HG02840 (cell line): ENCODE data around the gene SLC30A4.

Experiments used
- ATAC-seq: cut with Tn5 transposase; IDR thresholded peaks from one replicate; pipeline ENCODE4 v1.9.1; 2021; ENCODE audit warnings: mild to moderate bottlenecking, moderate library complexity, moderate number of reproducible peaks; ENCODE audit not compliant: unreplicated experiment, low FRiP score

The SLC30A4 gene

GRCh38 chr15:45456212-45457106 is 66.1 kb downstream of the SLC30A4 start:
- no peak for ATAC-seq

- no peak for ATAC-seq
These were observed 67.7 kb downstream of the SLC30A4 start for GRCh38 chr15:45454814-45455213.

DNA sequence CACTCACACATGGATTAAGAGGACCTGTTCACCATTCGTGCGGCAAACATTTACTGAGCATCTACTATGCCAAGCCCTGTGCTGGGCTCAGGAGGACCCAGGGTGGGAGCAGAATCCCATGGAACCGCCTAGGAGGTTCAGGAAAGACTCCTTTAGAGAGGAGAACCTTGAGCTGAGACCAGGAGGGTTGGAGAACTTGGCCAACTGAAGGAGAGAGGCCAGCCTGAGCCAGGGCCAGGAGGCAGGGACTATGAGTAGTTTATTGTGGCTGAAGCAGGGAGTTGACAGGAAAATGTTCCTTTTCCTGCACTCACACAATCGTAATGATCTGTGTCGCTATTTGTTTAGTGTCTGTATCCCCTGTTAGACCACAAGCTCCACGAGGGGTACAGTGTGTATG is 71.3 kb downstream of the SLC30A4 start:
- ATAC-seq, result no peak

DNA sequence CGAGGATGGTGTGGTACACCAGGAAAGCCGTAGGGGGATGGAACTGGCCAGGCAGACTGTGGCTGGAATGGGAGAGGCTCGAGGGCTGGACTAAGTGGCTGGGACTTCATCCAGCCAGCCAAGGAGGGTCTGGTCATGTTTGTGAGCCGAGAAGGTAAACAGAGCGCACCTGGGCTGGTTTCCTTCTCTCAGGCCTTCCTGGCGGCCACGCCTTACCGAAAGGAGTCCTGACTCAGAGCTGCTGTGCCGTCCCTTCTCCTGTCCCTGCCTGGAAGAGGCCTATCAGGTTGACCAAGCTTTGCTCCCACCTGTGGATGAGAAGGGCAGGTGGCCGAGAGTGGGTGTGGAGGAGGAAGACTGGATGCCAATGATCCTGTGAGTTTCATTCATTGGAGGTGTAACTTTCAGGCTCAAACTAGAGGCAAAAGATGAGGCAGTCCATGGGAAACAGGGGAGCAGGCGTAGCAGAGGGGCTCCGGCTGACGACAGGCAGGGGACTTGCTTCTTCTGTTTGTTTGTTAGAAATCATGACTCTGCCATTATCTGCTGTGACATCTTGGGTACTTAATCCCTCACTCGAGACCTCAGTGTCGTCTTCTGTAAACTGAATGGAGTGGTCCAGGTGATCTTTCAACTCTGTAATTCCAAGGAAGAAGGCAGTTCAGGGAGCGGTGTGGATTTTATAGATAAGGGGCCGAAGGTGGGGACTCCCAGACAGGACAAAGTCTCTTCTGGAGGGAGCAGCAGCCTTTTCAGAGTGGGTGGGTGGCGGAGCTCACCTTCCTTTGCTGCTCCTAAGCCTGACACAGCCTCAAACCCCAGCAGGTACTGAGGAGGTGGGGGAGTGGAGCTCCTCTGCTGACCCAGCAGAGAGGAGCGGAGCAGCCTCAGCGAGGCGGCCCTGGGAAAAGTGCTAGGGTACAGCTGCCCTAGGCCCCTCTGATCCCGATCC is 72.4 kb downstream of the SLC30A4 start:
- no peak for ATAC-seq

GRCh38 chr15:45449395-45449794 is 73.2 kb downstream of the SLC30A4 start:
- ATAC-seq, result no peak

DNA sequence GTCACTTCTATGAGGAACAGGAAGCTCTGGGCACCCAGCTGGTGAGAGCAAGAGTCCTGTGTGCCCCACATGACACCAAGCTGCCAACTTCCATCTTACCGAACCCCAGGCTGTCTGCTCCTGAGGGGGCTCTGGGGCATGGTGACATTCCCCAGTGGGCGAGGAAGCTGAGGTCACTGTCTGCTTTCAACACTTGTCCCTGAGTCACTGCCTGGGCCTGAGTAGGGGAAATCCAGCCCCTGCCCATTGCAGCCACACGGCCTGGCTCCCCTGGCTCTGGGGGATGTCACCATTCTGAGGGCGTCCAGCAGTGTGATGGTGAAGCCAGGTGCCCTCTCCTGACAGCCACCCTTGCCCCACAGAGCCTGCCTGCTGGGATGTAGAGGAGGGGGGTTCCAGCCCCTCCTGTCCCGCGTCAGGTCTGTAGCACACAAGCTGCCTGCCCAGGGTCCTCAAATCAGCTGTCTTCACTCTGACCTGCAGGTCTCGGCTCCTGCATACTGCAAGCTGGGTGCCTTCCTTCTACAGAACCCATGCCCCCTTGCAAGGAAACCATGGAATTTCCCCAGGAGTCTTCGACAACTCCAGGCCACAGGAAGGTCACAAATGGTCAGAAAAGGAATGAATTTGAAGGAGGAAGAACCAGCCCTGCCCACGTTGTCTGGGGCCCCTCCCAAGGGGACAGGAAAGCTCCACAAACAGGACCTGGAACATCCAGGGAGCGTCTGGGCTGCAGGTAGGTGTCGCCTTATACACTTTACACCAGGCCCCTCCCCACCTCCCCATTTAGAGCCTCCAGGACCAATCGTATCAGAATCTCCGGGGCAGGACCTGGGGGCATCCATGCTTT is 74.3 kb downstream of the SLC30A4 start:
- ATAC-seq, result no peak

DNA sequence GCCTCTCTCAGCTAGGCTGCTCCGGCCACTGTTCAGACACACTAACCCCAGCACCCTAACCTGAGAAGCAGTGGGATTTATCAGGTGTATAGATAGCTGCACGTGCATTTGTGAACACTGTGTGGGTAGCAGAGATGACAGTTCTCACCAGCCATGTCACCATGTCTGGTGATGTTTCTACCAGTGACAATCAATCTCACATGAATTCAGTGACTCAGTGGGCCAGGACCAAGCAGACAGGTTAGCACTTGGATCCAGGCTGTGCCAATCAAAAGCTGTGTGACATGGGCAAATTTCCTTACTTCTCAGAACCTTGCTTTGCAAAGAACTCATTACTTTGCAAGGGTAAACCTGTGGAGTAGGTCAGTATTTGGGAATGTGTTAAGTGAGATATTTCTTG is 78.9 kb downstream of the SLC30A4 start:
- ATAC-seq, result no peak

GRCh38 chr15:45442507-45443135 is 79.9 kb downstream of the SLC30A4 start:
- ATAC-seq, result no peak

- no peak for ATAC-seq
These were observed 80.9 kb downstream of the SLC30A4 start for GRCh38 chr15:45441686-45442085.

DNA sequence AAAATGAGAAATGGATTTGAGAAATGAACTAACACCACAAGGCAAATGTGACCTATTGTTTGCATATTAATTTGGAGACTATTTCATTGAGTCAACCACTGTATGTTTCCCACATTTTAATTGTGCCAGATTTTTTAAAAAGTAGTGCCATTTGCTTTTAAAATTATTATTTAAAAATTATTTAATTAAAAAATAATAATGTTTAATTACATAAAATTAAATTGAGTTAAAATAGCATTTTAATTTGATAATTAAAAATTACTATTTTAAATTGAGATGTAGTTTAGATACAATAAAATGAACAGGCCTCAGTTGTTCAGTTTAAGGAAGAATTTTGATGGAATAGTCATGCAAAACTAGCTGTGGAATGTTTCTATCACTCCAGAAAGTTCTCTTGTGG is 81.5 kb downstream of the SLC30A4 start:
- ATAC-seq, result no peak

DNA sequence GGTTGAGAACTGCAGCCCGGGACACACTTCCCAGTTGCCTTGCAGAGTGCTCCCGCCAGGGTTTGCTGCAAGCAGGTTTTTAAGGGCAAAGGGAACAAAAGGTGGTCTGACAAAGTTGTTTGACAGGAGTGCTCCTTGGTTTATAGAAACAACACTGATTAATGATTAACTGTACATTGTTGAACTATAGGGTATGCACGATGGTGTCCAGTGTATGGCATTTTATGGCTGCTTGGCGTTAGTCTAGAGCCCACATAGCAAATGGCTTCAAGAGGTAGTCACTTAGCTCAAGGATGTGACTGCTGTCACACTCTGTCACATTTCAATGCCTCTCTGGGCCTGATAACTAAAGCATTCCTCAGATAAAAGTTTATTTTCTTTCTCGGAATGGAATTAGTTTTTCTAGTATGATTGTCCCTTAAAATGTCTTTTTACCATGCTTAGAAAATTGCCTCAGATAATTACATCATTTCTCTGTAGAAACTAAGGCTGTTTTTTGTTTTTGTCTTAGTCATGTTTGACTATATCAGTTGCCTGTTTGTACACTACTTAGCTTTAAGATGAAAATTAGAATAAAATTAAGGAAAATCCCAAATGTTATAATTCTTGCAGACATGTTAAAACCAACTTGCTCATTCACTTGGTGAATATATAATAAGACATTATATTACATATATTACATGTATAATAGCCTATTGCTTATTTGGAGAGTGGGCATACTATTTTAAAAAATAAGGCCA is 82.9 kb downstream of the SLC30A4 start:
- no peak for ATAC-seq

DNA sequence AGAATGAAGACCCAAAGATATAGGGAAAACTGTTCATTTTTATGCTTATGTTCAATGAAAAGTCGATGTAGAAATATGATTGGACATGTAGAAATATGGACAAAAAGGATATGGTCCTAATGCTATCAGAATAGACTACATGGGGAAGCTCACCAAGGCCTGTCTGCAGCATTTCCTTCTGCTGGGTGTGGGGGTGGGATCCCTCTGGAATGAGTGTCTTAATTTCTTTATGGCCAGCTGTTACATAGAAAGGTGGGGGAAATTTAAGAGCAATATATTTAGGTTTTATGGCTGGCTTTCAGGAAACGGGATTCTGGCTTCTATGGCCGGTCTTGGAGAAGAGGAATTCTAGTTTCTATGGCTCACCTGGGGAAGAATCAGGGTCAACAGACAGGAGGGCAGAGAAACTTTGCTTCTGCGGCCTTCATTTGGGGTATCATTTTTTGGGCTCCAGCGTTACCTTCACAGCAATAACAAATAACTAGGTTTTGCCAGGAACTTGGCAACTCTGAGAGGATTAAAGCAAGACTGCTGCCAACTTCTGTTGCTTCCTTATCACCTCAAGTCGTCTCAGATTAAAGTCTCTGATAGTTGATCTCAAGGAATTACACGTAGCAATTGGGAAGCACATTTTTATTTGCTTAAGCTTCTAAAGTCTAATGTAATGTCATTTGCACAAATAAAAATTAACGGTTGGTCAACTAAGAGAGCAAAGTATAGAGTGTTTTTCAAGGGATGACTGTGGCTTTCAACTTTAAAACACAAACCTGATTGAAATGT is 87.2 kb downstream of the SLC30A4 start:
- ATAC-seq, result no peak

GRCh38 chr15:45434078-45434567 is 88.4 kb downstream of the SLC30A4 start:
- no peak for ATAC-seq

- ATAC-seq, result no peak
These were observed 91.0 kb downstream of the SLC30A4 start for GRCh38 chr15:45431511-45431910.

DNA sequence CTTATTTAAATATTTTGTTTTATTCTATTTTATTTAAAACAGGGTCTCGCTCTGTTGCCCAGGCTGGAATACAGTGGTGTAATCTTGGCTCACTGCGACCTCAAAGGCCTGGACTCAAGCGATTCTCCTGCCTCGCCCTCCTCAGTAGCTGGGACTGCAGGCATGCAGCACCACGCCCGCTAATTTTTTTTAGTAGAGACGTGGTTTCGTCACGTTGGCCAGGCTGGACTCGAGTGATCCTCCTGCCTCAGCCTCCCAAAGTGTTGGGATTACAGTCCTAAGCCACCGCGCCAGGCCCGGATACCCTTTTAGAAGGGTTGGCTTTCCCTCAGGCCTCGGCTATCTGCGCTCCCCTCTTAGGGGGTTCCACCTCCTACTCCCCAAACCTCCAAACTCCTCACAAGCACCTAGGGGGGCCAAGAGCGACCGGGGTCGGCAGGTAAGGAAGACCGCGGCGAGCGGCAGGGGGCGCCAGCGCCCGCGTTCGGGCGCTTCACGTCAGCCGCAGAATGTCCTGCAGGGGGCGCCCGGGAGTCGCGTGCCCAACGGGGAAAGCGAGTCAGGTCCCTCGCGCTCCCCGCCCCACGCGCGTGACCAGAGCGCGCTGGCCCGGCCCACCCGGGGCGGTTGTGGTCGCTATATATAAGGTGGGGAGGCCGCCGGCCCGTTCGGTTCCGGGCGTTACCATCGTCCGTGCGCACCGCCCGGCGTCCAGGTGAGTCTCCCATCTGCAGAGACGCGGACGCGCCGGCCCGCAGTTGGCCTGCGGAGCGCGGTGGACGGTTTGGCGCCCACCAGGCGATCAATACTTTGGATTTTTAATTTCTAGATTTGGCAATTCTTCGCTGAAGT is 92.4 kb downstream of the SLC30A4 start:
- ATAC-seq, result no peak
